ENCODE results near the gene KRTAP10-1. TPM values are rescaled to one million over a fixed set of nuclear protein-coding genes. Genes with fewer than 3 reads are reported as not detected.

The KRTAP10-1 gene
- total and polyA plus RNA-seq, 2 of the 13 experiments (the other 11 are each of a cell fraction or from before 2014, with no cell fraction given) = not detected

GRCh38 chr21:44531606-44532564 lies 8.1 kb downstream of the KRTAP10-1 start:
- in situ Hi-C loops (cut with HindIII; ENCODE audit: extremely low pct_ligation_motif_present, low pct_unique_long_range_greater_than_20kb) (no loop called here), intact Hi-C loops (cut with micrococcal nuclease; ENCODE audit: unreplicated experiment) (no loop called here)
- H3K9me3 ChIP-seq (ENCODE audit: low read length) = no peaks in the 10 kb centered on the region
- BruUV-seq (replicated peaks) = no TSS peak
- H3K9ac ChIP-seq (ENCODE audit: insufficient read depth, low read depth, low read length) = no peak overlapping the region
- no peak overlapping the region for H3K4me2 ChIP-seq (ENCODE audit: low read depth, low read length)
- no peak overlapping the region for H3K27ac ChIP-seq (ENCODE audit: extremely low read length, insufficient read depth, low read length)
- DNase-seq (ENCODE audit: low spot score) = no peak
- H3K4me1 ChIP-seq (ENCODE audit: insufficient read depth, low read length) = no peaks in the 10 kb centered on the region
- H2AFZ ChIP-seq (ENCODE audit: low read length) = no peak overlapping the region
- H3K36me3 ChIP-seq (replicated peaks in 1 of 2; ENCODE audit: control insufficient read depth in 1 of 2, insufficient read depth in 2 of 2, low read length in 2 of 2) = no peaks in the 10 kb centered on the region
- FAIRE-seq = no peak
- no peak overlapping the region for H3K4me3 ChIP-seq (replicated peaks in 1 of 3; ENCODE audit: insufficient read depth in 1 of 3, low read depth in 2 of 3, low read length in 3 of 3)
- ChIA-PET POLR2A (no interaction called here), CTCF (ENCODE audit: low intra/inter-chr PET ratio, low total read pairs) (no interaction called here)
- no peak for TF ChIP-seq MBNL3 (CRISPR knock-in tag; conservative IDR thresholded peaks at IDR 0.05)
- no peak for TF ChIP-seq MTF2 (CRISPR knock-in tag; IDR thresholded peaks at IDR 0.05; ENCODE audit: borderline replicate concordance)
- TF ChIP-seq FLYWCH1 (CRISPR knock-in tag; IDR thresholded peaks at IDR 0.05) = no peak
- TF ChIP-seq, protein P1, sequence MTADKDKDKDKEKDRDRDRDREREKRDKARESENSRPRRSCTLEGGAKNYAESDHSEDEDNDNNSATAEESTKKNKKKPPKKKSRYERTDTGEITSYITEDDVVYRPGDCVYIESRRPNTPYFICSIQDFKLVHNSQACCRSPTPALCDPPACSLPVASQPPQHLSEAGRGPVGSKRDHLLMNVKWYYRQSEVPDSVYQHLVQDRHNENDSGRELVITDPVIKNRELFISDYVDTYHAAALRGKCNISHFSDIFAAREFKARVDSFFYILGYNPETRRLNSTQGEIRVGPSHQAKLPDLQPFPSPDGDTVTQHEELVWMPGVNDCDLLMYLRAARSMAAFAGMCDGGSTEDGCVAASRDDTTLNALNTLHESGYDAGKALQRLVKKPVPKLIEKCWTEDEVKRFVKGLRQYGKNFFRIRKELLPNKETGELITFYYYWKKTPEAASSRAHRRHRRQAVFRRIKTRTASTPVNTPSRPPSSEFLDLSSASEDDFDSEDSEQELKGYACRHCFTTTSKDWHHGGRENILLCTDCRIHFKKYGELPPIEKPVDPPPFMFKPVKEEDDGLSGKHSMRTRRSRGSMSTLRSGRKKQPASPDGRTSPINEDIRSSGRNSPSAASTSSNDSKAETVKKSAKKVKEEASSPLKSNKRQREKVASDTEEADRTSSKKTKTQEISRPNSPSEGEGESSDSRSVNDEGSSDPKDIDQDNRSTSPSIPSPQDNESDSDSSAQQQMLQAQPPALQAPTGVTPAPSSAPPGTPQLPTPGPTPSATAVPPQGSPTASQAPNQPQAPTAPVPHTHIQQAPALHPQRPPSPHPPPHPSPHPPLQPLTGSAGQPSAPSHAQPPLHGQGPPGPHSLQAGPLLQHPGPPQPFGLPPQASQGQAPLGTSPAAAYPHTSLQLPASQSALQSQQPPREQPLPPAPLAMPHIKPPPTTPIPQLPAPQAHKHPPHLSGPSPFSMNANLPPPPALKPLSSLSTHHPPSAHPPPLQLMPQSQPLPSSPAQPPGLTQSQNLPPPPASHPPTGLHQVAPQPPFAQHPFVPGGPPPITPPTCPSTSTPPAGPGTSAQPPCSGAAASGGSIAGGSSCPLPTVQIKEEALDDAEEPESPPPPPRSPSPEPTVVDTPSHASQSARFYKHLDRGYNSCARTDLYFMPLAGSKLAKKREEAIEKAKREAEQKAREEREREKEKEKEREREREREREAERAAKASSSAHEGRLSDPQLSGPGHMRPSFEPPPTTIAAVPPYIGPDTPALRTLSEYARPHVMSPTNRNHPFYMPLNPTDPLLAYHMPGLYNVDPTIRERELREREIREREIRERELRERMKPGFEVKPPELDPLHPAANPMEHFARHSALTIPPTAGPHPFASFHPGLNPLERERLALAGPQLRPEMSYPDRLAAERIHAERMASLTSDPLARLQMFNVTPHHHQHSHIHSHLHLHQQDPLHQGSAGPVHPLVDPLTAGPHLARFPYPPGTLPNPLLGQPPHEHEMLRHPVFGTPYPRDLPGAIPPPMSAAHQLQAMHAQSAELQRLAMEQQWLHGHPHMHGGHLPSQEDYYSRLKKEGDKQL (CRISPR knock-in tag; IDR thresholded peaks at IDR 0.05; ENCODE audit: low read depth) = no peak
- no peak for TF ChIP-seq ZNF709 (CRISPR knock-in tag; IDR thresholded peaks at IDR 0.05)
- no peak for TF ChIP-seq ZNF781 (CRISPR knock-in tag; IDR thresholded peaks at IDR 0.05; ENCODE audit: borderline replicate concordance, not compliant biosample characterization)
- TF ChIP-seq, protein P2, sequence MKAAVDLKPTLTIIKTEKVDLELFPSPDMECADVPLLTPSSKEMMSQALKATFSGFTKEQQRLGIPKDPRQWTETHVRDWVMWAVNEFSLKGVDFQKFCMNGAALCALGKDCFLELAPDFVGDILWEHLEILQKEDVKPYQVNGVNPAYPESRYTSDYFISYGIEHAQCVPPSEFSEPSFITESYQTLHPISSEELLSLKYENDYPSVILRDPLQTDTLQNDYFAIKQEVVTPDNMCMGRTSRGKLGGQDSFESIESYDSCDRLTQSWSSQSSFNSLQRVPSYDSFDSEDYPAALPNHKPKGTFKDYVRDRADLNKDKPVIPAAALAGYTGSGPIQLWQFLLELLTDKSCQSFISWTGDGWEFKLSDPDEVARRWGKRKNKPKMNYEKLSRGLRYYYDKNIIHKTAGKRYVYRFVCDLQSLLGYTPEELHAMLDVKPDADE (CRISPR knock-in tag; IDR thresholded peaks at IDR 0.05) = no peak
- no peak for TF ChIP-seq RXRB (CRISPR knock-in tag; IDR thresholded peaks at IDR 0.05; ENCODE audit: borderline replicate concordance)
- TF ChIP-seq, protein P3, sequence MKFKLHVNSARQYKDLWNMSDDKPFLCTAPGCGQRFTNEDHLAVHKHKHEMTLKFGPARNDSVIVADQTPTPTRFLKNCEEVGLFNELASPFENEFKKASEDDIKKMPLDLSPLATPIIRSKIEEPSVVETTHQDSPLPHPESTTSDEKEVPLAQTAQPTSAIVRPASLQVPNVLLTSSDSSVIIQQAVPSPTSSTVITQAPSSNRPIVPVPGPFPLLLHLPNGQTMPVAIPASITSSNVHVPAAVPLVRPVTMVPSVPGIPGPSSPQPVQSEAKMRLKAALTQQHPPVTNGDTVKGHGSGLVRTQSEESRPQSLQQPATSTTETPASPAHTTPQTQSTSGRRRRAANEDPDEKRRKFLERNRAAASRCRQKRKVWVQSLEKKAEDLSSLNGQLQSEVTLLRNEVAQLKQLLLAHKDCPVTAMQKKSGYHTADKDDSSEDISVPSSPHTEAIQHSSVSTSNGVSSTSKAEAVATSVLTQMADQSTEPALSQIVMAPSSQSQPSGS (CRISPR knock-in tag; IDR thresholded peaks at IDR 0.05) = no peak
- peaks cover 0 to 14% of the 10 kb centered on the region in 2 experiments; a peak in 2 of 5 replicates for H3K27me3 ChIP-seq (ENCODE audit: control insufficient read depth in 1 of 2, insufficient read depth in 2 of 2, low read length in 2 of 2)
- WGBS (ENCODE audit: low lambda C conversion rate) = 51% methylated on average over 30 of the region's 30 CpGs
- no peaks in the 10 kb centered on the region for H3K79me2 ChIP-seq (ENCODE audit: insufficient read depth, low read length)
- no peaks in the 10 kb centered on the region for H4K20me1 ChIP-seq (ENCODE audit: insufficient read depth, low read length)
- ATAC-seq = no peak

All from HepG2 (cell line).